GM12864 (cell line): ENCODE measurements around the gene TTC29.

Source experiments
- DNase-seq: peaks from one replicate; pipeline ENCODE4 v3.0.0-alpha.2; 2011; ENCODE audit warnings: low read depth
- H3K4me3 ChIP-seq: 2 replicates; pipeline ENCODE4 v1.5.1; 2011; ENCODE audit warnings: mild to moderate bottlenecking, low read depth, low read length, control low read depth
- TF ChIP-seq, protein P1 (sequence below): IDR thresholded peaks from 2 replicates; pipeline ENCODE4 v1.5.1; 2011; ENCODE audit warnings: low read depth, mild to moderate bottlenecking, moderate library complexity, low read length, control low read depth, inconsistent platforms; ENCODE audit errors: missing control alignments

TTC29 gene

DNA sequence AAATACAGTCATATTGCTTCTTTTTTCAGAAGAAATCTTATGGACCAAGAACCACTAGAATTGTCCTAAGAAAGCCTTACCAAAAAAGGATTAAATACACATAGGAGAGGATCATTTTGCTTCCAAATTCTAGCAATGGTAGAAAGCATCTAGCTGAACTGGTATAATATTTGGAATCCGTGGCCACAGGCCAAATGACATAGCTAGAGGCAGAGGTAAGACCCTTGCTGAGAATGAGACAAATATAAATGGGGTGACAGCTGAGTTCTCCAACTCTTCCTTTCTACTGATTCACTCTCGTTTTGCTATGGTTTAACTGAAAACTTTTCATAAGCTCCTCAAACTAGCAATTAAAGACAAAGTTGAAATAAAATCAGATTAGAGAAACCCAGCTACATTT, 150.0 kb downstream of the TTC29 start:
- TF ChIP-seq, protein P1, sequence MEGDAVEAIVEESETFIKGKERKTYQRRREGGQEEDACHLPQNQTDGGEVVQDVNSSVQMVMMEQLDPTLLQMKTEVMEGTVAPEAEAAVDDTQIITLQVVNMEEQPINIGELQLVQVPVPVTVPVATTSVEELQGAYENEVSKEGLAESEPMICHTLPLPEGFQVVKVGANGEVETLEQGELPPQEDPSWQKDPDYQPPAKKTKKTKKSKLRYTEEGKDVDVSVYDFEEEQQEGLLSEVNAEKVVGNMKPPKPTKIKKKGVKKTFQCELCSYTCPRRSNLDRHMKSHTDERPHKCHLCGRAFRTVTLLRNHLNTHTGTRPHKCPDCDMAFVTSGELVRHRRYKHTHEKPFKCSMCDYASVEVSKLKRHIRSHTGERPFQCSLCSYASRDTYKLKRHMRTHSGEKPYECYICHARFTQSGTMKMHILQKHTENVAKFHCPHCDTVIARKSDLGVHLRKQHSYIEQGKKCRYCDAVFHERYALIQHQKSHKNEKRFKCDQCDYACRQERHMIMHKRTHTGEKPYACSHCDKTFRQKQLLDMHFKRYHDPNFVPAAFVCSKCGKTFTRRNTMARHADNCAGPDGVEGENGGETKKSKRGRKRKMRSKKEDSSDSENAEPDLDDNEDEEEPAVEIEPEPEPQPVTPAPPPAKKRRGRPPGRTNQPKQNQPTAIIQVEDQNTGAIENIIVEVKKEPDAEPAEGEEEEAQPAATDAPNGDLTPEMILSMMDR: no peak
- no peak for DNase-seq
- no peak overlapping the region for H3K4me3 ChIP-seq

DNA sequence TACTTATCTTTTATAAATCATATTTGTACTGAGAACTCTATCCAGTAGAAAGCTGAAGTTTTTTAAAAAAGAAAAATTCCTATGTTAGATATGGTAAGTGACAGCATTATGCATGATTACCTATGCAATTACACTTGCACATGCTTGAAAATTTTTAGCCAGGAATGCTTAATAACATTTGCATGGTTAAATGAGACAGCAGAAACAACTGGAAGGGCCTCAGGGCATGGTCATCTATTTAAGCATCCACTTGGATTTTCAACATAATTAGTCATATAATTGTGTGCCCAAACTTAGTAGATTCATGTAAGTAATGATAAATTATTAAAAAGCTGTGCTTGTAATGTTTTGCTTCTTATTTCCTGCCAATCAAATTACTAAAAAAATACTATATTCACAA, 151.9 kb downstream of the TTC29 start:
- no peak for DNase-seq
- TF ChIP-seq, protein P1: no peak
- H3K4me3 ChIP-seq: no peak overlapping the region

DNA sequence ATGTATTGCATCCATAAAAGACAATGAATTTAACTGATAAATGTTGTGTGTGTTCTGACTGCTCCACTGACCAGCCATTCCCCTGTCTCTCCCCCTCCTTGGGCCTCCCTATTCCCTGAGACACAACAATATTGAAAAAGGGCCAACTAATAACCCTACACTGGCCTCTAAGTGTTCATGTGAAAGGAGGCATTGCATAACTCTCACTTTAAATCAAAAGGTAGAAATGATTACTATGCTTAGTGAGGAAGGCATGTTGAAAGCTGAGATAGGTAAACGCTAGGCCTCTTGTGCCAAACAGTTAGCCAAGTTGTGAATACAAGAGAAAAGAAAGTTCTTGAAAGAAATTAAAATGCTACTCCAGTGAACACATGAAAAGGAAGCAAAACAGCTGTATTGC, 154.2 kb downstream of the TTC29 start:
- DNase-seq: no peak
- no peak overlapping the region for H3K4me3 ChIP-seq
- TF ChIP-seq, protein P1: no peak

DNA sequence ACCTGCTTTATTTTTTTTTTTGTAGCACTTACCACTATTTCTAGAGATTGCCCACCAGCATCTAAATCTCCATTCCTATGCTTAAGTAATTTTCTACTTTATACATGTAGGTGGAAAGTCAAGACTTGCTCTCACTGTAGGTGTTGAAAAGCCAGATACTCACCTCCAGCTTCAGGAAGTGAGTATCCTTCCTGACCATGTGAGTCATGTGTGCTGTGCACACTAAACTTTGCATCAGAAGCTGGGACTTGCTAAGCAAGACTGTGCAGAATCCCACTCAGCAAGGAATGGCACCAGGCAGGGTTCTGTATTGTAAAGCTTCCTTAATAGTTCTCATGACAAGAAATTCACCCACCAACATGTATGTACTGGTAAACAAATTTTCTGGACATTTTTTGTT, 155.1 kb downstream of the TTC29 start:
- no peak for DNase-seq
- TF ChIP-seq, protein P1: no peak

GRCh38 chr4:146787731-146788130, 157.9 kb downstream of the TTC29 start:
- H3K4me3 ChIP-seq: no peak overlapping the region
- TF ChIP-seq, protein P1: no peak
- DNase-seq: no peak

More for the DNA sequence above, 155.1 kb downstream of the TTC29 start:
- no peak overlapping the region for H3K4me3 ChIP-seq

GRCh38 chr4:146776691-146777090, 169.0 kb downstream of the TTC29 start:
- no peak for DNase-seq
- TF ChIP-seq, protein P1: no peak
- H3K4me3 ChIP-seq: no peak overlapping the region

DNA sequence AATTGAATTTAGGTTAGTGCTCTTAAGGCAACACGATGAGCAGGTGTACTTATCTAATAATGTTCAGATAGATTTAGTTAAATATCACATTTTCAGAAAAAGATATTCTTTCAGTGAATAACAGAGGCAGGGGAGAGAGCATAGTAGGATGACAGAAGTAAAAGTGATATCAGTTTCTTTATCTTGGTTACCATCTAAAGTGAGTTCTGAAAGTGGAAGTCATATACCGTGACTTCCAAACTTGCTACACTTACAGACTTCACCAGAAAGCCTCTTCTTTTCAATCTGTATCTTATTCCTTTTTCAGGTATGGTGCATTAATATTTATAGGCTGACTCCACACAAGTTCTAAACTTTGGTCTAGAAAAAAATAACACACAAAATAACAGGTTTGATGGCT, 182.1 kb downstream of the TTC29 start:
- no peak for DNase-seq
- H3K4me3 ChIP-seq: no peak overlapping the region
- TF ChIP-seq, protein P1: no peak
